Stimulated activated CD4-positive, alpha-beta T cell treated with anti-CD3 and anti-CD28 coated beads, Interleukin-2, amount 100 ng/mL, for 4 hours (primary cell): Measurements from ENCODE around the gene CCDC122.

Source experiments
- DNase-seq: peaks from one replicate; pipeline ENCODE4 v3.0.0-alpha.2; 2020; ENCODE audit warnings: low read depth

CCDC122 gene

DNA sequence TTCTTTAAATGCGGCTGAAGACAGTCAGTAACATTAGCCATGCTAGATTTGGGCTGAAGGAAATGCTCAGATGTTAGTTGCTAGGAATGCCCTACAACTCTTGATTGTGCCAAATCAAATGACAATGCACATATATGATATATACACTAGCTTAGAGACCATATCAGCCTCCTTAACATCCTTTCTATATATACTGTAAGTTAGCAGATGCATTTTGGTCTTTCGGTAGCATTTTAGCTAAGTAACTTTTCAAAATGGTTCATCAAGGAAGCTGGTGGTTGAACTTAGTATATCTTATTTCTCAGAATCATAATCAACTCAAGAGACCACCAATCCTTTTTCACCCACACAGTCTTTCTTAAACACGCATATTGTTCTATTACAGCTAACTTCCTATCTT, 78.7 kb downstream of the CCDC122 start:
- no peak for DNase-seq

DNA sequence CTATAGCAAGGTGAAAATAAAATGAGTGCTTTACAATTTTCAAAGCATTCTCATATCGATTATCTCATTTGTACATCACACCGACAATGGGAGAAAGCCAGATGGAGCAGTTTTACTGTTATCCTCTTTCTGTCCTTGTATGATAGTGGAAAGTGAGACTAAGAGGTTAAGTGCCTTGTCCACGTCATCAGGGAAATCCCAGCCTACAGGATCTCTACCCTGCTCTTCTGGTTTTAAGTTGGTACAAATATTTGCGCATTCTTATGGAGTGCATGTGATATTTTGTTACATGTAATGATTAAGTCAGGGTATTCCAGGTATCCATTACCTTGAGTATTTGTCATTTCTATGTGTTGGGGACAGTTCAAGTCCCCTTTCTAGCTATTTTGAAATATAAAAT, 80.3 kb downstream of the CCDC122 start:
- no peak for DNase-seq

DNA sequence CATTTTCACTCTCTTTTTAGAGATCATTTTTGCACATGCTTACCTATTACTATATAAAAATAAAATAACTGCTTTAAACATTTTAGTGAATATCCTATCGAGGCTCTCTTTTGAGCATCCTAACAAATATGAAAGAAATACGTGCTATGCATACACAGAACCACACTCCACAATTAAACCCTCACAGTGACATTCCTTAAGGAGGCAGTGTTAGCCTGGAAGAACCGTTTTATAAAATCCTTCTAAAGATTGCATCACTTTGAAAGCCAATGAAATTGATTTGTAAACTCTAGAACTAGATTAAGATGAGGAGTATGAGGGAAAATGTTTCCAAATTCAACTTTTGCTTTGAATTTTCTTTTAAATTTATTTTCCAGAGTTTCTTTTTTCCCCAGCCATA, 81.7 kb downstream of the CCDC122 start:
- no peak for DNase-seq

DNA sequence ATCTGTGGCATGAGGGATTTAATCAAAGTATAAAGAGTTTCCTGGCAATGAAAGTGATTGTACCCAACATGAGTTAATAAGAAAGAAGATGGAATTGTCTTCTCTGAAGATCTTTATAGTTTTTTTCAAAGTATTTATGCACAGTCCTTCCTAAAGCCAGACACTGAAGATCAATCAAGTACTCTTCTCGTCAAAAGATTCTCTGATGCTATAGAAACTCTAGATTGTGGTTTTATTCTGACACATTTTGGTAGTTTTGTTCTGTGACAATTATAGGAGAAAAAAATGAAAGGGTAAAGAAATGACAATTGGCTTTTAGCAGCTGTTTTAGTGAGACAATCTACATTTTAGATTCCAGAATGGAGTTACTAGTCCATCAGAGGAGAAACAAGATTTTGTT, 82.4 kb downstream of the CCDC122 start:
- no peak for DNase-seq

DNA sequence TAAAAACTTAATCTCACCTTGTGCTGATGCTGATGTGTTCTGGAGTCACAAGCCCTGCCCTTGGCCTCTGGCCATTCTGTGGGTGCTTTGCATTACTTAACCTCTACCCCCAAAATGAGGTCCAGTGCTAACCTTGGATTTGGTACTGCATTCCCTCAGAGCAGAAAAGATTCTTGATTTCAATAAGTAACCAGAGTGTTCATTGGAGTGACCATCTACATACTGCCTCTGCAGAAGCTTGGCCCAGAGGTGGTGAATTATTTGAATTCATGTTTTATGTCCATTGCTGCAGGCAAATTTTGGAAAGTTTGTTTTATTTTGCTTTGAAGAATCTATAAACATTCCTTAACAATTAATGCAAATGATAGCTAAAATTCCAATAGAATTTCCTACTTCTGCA, 85.1 kb downstream of the CCDC122 start:
- DNase-seq = no peak

DNA sequence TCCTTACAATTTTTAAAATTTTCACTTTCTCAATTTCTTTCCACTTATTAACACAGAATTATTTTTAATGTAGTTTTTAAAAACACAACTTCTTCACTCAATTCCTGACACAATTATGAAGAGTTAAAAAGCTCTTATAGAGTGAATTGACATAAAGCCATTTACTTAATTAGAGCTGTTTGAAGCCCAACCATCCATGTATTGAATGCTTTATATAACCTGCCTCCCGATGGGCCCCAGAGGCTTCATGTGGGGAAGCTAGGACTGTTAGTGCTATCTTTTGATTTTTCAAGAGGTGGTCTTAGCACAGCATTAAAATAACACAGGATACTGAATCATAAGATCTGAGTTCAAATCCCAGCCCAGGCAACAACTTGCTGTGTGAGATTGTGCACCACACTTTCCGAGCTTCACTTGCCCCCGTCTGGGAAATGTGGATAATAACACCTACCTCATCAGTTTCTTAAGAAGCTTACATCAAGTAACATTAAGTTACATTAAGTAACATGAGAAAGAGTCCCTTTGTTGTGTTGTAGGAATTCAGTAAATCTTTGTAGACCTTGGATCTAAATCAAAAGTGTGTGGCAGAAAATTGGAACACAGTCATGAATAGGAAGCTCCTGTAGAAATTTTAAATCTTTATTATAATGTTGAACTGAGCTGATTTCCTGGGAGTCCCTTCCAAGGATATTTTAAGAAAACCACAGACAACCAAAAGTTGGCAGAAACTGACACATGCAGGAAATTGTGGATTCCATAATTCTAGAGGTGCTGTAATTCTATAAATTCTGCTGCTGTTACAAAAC, 87.3 kb downstream of the CCDC122 start:
- no peak for DNase-seq

DNA sequence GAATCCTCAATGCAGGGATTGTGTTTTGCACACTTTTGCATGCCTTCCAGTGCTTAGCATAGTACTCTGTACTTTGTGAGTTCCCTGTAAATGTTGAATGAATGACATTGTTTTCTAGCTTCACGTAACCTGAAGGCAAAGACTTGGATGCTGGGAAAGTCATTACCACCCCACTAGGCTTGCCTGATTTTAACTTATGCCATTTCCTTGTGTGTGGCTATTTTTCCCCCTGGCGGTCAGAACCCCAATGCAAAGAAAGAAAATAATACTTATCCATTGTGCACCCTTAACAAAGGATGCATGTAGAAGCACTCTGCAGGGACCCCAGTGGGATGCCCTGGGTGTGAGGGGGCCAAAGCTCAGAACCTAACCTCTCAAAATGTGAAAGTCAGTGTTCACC, 91.5 kb downstream of the CCDC122 start:
- no peak for DNase-seq

DNA sequence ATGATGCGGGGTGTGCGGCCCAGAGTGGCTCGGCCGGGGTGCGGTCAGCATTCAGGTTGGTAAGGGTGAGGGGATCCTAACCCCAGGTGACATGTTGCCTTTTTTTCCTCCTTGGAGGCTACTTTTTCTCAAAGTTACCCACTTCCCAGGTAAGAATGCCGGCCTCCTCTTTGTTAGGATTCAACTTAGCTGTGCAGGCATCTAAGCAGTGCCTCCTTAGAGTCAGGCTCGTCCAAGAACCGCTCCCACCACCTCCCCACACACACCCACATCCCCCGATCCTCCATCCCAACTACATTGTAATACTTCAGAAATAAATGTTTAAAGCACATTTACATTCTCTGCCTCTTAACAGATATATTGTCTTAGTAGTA, 92.0 kb downstream of the CCDC122 start:
- no peak for DNase-seq

DNA sequence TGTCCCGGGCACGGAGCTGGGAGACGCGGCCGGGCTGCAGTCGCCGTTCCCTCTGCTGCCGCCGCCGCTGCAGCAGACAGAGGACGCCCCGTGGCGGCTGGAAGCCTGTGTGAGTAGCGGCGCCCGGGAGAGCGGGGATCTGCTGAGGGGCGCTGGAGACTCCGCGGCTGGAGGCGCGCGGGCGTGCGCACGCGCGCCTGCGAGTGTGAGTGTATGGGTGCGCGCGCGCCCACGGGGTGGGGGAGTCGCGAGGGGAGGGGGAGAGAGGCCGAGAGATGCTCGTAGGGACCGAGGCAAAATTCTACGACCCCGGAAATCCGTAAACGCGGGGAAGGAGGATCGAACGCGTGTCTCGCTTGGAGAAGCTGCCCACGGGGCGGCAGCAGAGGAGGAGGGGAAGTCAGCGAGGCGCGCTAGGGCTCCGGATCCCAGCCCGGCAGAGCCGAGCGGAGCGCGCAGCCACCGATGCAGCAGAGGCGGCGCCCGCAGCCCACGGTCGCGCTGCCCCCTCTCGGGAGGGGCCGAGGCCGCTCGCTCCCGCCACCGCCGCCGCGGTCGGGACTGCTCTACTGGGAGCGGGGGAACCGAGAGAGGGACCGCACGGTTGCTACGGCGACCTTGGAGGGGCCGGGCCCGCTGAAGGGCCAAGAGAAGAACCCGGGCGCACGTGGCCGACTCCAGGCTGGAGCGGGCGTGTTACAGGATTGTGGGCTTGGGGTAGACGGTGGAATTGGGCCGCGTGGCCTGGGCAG, 92.6 kb downstream of the CCDC122 start, which contains the start of gene ENOX1:
Gene ENOX1, minus strand, starts transcription at position 207 of the 752 bp plus-strand sequence.
- no peak for DNase-seq

DNA sequence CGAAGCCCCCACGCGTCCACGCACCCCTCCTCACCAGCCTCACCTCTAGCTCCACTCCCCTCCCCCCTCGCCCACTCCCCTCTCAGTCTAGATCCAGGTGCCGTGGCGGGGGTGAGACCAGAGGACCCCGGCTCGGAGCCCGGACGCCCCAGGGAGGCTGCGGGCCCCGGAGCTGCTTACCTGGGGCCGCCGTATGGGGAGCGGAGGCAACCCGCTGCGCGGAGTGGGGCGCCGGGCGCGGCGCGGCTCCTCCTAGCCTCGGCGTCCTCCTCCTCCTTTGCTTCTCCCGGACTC, 93.1 kb downstream of the CCDC122 start:
- DNase-seq = no peak
